Skeletal muscle satellite cell (primary cell): ENCODE results near the gene PARM1.

Source experiments
- H3K27me3 ChIP-seq: 2 replicates; pipeline ENCODE4 v1.7.0; 2013; ENCODE audit warnings: low read length; ENCODE audit not compliant: control insufficient read depth, insufficient read depth
- H3K36me3 ChIP-seq: 2 replicates; pipeline ENCODE4 v1.7.0; 2013; ENCODE audit warnings: mild to moderate bottlenecking, control low read depth, low read length; ENCODE audit not compliant: insufficient read depth
- H3K4me1 ChIP-seq: 2 replicates; pipeline ENCODE4 v1.7.0; 2013; ENCODE audit warnings: low read length; ENCODE audit not compliant: control insufficient read depth, insufficient read depth
- H3K4me2 ChIP-seq: 2 replicates; pipeline ENCODE4 v1.7.0; 2013; ENCODE audit warnings: mild to moderate bottlenecking, low read length
- H3K4me3 ChIP-seq: 2 replicates; pipeline ENCODE4 v1.7.0; 2013; ENCODE audit warnings: low read length
- H3K9ac ChIP-seq: 2 replicates; pipeline ENCODE4 v1.7.0; 2013; ENCODE audit warnings: mild to moderate bottlenecking, low read depth, low read length, moderate library complexity
- H3K9me3 ChIP-seq: replicated peaks from 2 replicates; pipeline ENCODE4 v1.7.0; 2013; ENCODE audit warnings: mild to moderate bottlenecking, control low read depth, low read length

The PARM1 gene

GRCh38 chr4:75089206-75089605, 156.3 kb downstream of the PARM1 start:
- H3K9me3 ChIP-seq, result no peaks in the 10 kb centered on the region
- no peaks in the 10 kb centered on the region for H3K4me1 ChIP-seq
- no peaks in the 10 kb centered on the region for H3K36me3 ChIP-seq
- H3K4me3 ChIP-seq, result no peak overlapping the region
- H3K9ac ChIP-seq, result no peak overlapping the region
- H3K27me3 ChIP-seq, result no peaks in the 10 kb centered on the region
- no peak overlapping the region for H3K4me2 ChIP-seq

- no peaks in the 10 kb centered on the region for H3K36me3 ChIP-seq
- no peaks in the 10 kb centered on the region for H3K9me3 ChIP-seq
- H3K27me3 ChIP-seq, result no peaks in the 10 kb centered on the region
- H3K9ac ChIP-seq, result no peak overlapping the region
- no peak overlapping the region for H3K4me2 ChIP-seq
- H3K4me1 ChIP-seq, result no peaks in the 10 kb centered on the region
- H3K4me3 ChIP-seq, result no peak overlapping the region
These were observed 166.4 kb downstream of the PARM1 start for GRCh38 chr4:75099321-75099720.
